ENCODE results near the gene CCM2L. TPM values are rescaled to one million over a fixed set of nuclear protein-coding genes. Genes with fewer than 3 reads are reported as not detected.

CCM2L gene
- total and polyA plus RNA-seq, 2 experiments from 2014 or later, result 4.9 to 13.3 TPM

- no peaks in the 10 kb centered on the region for H3K79me2 ChIP-seq (replicated peaks; ENCODE audit: insufficient read depth)
- peak overlapping the region; percentile 77 for H2AFZ ChIP-seq
- peaks cover 8% of the 10 kb centered on the region for H3F3A ChIP-seq (replicated peaks; ENCODE audit: low read depth)
- Mint-ChIP-seq H3K27me3 (ENCODE audit: insufficient read depth, low read depth, poor library complexity) (peaks cover 15% of the 10 kb centered on the region), H3K27ac (no peak overlapping the region), H3K4me1 (peaks cover 54% of the 10 kb centered on the region), H3K4me3 (peak overlapping the region; percentile 39; the same call in 2 of the 3 replicates), H3K36me3 (ENCODE audit: low read depth) (no peaks in the 10 kb centered on the region), H3K9me3 (peaks cover 9% of the 10 kb centered on the region)
- no peaks in the 10 kb centered on the region; the same call in 1 of the 2 replicates for H3K9me2 ChIP-seq (ENCODE audit: insufficient read depth)
- ATAC-seq (peak; percentile 78), DNase-seq (ENCODE audit: low spot score) (peak; percentile 75)
- H3K36me3 ChIP-seq (ENCODE audit: insufficient read depth), result no peaks in the 10 kb centered on the region
- H3K4me2 ChIP-seq, result peak overlapping the region; percentile 67
- H3K4me1 ChIP-seq (ENCODE audit: insufficient read depth), result peaks cover 55% of the 10 kb centered on the region
- H3K27ac ChIP-seq (ENCODE audit: low read depth), result no peak overlapping the region
- no peaks in the 10 kb centered on the region for H4K20me1 ChIP-seq (replicated peaks; ENCODE audit: insufficient read depth)
- no peaks in the 10 kb centered on the region for H3K27me3 ChIP-seq (ENCODE audit: insufficient read depth)
- peak overlapping the region; percentile 37 for H3K4me3 ChIP-seq
- no peak for TF ChIP-seq ZNF331 (CRISPR knock-in tag; IDR thresholded peaks at IDR 0.05; ENCODE audit: low read depth)
- no peak for TF ChIP-seq CREB1 (CRISPR knock-in tag; IDR thresholded peaks at IDR 0.05; ENCODE audit: low read depth)
- TF ChIP-seq STAT1 (IDR thresholded peaks at IDR 0.05; ENCODE audit: unreplicated experiment), result no peak
- TF ChIP-seq POLR2AphosphoS5 (IDR thresholded peaks at IDR 0.05; ENCODE audit: low read depth), result no peak
- TF ChIP-seq EZH2 (IDR thresholded peaks at IDR 0.05; ENCODE audit: low read depth, unreplicated experiment), result no peak
- TF ChIP-seq EZH2phosphoT487 (IDR thresholded peaks at IDR 0.05; ENCODE audit: unreplicated experiment), result no peak
Measured at GRCh38 chr20:32010666-32011065, 428 bp downstream of the CCM2L start.

- H4K20me1 ChIP-seq (replicated peaks; ENCODE audit: insufficient read depth), result no peaks in the 10 kb centered on the region
- ATAC-seq (no peak), DNase-seq (ENCODE audit: low spot score) (no peak)
- H3K4me3 Mint-ChIP-seq, result no peak overlapping the region
- peak overlapping the region; percentile 1; the same call in 1 of the 2 replicates for H2AFZ ChIP-seq
- H3K27ac ChIP-seq (ENCODE audit: low read depth), result no peak overlapping the region
- H3F3A ChIP-seq (replicated peaks; ENCODE audit: low read depth), result peaks cover 11% of the 10 kb centered on the region
- no peaks in the 10 kb centered on the region for H3K9me2 ChIP-seq (ENCODE audit: insufficient read depth)
- no peaks in the 10 kb centered on the region for H3K36me3 Mint-ChIP-seq (ENCODE audit: low read depth)
- H3K4me2 ChIP-seq, result peak overlapping the region; percentile 58; the same call in 1 of the 2 replicates
- H3K36me3 ChIP-seq (ENCODE audit: insufficient read depth), result no peaks in the 10 kb centered on the region
- H3K27me3 ChIP-seq (ENCODE audit: insufficient read depth), result peaks cover 7% of the 10 kb centered on the region
- H3K27ac Mint-ChIP-seq, result no peak overlapping the region
- peaks cover 50% of the 10 kb centered on the region for H3K4me1 ChIP-seq (ENCODE audit: insufficient read depth)
- peaks cover 46% of the 10 kb centered on the region for H3K4me1 Mint-ChIP-seq
- H3K27me3 Mint-ChIP-seq (ENCODE audit: insufficient read depth, low read depth, poor library complexity), result peaks cover 14% of the 10 kb centered on the region
- no peak overlapping the region for H3K4me3 ChIP-seq
- no peaks in the 10 kb centered on the region for H3K79me2 ChIP-seq (replicated peaks; ENCODE audit: insufficient read depth)
- H3K9me3 Mint-ChIP-seq, result peaks cover 12% of the 10 kb centered on the region
- TF ChIP-seq EZH2phosphoT487 (IDR thresholded peaks at IDR 0.05; ENCODE audit: unreplicated experiment), result no peak
- no peak for TF ChIP-seq NANOG (IDR thresholded peaks at IDR 0.05; ENCODE audit: borderline replicate concordance)
- TF ChIP-seq, protein P1, sequence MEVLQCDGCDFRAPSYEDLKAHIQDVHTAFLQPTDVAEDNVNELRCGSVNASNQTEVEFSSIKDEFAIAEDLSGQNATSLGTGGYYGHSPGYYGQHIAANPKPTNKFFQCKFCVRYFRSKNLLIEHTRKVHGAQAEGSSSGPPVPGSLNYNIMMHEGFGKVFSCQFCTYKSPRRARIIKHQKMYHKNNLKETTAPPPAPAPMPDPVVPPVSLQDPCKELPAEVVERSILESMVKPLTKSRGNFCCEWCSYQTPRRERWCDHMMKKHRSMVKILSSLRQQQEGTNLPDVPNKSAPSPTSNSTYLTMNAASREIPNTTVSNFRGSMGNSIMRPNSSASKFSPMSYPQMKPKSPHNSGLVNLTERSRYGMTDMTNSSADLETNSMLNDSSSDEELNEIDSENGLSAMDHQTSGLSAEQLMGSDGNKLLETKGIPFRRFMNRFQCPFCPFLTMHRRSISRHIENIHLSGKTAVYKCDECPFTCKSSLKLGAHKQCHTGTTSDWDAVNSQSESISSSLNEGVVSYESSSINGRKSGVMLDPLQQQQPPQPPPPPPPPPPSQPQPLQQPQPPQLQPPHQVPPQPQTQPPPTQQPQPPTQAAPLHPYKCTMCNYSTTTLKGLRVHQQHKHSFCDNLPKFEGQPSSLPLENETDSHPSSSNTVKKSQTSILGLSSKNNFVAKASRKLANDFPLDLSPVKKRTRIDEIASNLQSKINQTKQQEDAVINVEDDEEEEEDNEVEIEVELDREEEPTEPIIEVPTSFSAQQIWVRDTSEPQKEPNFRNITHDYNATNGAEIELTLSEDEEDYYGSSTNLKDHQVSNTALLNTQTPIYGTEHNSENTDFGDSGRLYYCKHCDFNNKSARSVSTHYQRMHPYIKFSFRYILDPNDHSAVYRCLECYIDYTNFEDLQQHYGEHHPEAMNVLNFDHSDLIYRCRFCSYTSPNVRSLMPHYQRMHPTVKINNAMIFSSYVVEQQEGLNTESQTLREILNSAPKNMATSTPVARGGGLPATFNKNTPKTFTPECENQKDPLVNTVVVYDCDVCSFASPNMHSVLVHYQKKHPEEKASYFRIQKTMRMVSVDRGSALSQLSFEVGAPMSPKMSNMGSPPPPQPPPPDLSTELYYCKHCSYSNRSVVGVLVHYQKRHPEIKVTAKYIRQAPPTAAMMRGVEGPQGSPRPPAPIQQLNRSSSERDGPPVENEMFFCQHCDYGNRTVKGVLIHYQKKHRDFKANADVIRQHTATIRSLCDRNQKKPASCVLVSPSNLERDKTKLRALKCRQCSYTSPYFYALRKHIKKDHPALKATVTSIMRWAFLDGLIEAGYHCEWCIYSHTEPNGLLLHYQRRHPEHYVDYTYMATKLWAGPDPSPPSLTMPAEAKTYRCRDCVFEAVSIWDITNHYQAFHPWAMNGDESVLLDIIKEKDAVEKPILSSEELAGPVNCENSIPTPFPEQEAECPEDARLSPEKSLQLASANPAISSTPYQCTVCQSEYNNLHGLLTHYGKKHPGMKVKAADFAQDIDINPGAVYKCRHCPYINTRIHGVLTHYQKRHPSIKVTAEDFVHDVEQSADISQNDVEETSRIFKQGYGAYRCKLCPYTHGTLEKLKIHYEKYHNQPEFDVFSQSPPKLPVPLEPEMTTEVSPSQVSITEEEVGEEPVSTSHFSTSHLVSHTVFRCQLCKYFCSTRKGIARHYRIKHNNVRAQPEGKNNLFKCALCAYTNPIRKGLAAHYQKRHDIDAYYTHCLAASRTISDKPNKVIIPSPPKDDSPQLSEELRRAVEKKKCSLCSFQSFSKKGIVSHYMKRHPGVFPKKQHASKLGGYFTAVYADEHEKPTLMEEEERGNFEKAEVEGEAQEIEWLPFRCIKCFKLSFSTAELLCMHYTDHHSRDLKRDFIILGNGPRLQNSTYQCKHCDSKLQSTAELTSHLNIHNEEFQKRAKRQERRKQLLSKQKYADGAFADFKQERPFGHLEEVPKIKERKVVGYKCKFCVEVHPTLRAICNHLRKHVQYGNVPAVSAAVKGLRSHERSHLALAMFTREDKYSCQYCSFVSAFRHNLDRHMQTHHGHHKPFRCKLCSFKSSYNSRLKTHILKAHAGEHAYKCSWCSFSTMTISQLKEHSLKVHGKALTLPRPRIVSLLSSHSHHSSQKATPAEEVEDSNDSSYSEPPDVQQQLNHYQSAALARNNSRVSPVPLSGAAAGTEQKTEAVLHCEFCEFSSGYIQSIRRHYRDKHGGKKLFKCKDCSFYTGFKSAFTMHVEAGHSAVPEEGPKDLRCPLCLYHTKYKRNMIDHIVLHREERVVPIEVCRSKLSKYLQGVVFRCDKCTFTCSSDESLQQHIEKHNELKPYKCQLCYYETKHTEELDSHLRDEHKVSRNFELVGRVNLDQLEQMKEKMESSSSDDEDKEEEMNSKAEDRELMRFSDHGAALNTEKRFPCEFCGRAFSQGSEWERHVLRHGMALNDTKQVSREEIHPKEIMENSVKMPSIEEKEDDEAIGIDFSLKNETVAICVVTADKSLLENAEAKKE (CRISPR knock-in tag; IDR thresholded peaks at IDR 0.05), result no peak
- no peak for TF ChIP-seq STAT1 (IDR thresholded peaks at IDR 0.05; ENCODE audit: unreplicated experiment)
- no peak for TF ChIP-seq CTCF (conservative IDR thresholded peaks at IDR 0.05; ENCODE audit: low read depth in 2 of 2)
- no peak for TF ChIP-seq EZH2 (IDR thresholded peaks at IDR 0.05; ENCODE audit: low read depth, unreplicated experiment)
- no peak for TF ChIP-seq REST (IDR thresholded peaks at IDR 0.05; ENCODE audit: unreplicated experiment)
Measured at GRCh38 chr20:32012159-32012688, 2.0 kb downstream of the CCM2L start.
